Endothelial cell of hepatic sinusoid (primary cell): ENCODE data around the gene PRELID2.
"Not testable (repeated sequence)": the region's sequence is repeated elsewhere in the genome, so short reads cannot be mapped to it uniquely, and the experiment has no call there.

Experiments used
- in situ Hi-C: cut with HindIII; loops from 2 replicates; pipeline ENCODE4 v1.10.0; 2017; ENCODE audit warnings: low sequenced_read_pairs

Gene PRELID2

DNA sequence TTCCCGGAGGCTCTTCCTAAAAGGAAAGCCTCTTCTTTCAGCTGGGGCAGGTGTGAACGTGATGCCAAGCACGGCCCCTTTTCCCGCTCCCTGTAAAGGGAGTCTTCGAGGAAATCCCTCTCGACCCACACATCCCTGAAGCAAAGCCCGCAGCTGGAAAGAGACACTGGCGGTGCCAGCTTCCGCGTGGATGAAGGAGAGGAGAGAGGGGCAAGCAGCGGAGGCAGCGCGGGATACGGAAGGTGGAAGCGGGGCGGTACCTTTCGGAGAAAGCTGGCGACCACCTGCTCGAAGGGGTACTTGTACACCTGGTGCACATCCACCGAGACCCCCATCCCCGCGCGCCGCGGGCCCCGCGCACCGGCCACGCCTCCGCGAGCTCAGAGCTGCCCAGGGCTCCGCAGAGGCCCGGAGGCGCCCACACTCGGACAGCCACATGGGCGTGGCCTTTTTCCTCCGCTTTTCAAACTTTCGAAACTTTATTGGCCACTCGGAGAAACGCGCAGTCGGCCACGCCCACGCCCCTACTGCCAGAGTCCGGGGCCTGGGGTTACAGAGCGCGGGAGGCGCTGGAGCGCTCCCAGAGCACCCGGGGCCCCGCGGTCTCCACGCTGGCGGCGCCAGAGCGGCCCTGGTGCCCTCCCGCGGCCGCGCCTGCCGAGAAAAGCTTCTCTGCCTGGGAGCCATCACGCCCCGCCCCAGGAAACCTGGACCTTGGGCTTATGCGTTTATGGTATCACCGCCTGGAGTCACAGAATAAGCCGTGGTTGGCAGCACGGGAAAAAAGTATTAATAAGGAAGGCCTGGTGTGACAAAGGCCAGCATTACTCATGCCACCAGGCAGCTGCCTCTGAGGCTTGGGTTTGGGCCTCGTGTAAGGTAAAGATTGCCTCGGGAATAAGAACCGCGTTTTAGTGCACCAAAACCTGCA, at the start of gene PRELID2:
PRELID2 (minus strand) TSS at position 426 of the 931 bp plus-strand sequence; CDS start at position 335, 91 bp downstream.
- in situ Hi-C loops = no loop called here

GRCh38 chr5:145874765-145875164, 39.6 kb upstream of the PRELID2 start:
- in situ Hi-C loops = no loop called here

DNA sequence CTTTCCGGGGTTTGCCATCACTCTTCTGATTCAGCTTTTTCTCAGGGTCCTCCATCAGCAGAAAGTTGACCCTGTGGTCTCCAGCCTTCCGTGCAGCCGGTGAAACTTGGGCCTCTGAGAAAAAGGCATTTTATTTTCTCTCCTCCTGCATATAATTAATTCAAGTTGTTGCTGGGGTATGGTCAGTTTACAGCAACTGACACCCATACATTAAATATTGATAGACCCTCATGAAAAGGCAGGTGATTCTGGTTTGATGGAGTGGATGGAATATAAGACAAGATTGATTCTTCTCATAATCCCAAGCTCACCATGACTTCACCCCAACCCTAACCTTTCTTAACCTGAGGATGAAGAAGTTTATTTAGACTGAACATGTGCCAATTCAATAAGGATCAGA, 37.8 kb upstream of the PRELID2 start, which contains the start of gene GRXCR2:
GRXCR2 (minus strand) TSS at position 101 of the 400 bp plus-strand sequence; CDS start at position 55, 46 bp downstream.
- in situ Hi-C loops = no loop called here

DNA sequence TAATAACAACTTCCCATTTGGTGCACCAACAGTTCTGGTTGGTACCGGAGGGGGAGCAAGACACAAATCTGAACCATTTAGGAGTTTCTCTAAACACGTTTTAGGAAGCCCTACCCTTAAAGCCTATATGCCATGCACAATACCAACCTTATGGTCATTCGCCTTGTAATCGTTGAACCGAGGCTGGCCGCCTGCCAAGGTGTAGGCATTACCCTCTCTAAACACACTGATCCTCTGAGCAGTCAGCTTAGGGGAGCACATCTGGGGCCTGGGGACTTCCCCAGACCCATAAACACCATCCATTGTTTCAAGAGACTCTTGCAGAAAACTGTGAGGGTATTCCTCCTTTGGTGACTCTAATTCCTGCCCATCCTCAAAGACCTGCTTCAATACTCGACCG, 37.3 kb upstream of the PRELID2 start:
- in situ Hi-C loops = no loop called here

DNA sequence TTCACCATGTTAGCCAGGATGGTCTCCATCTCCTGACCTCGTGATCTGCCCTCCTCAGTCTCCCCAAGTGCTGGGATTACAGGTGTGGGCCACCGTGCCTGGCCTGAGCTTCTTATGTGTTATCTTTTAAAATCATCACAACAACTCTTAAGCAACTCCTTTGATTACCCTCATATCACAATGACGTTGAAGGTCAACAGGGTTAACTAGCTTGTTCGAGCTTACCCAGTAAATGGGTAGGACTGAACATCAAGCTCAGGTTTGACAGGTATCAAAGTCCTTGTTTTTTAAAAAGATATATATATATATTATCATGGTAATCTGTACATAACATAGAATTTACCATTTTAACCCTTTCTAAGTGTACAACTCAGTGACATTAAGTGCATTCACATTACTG, 34.6 kb upstream of the PRELID2 start:
- in situ Hi-C loops = no loop called here

- in situ Hi-C loops = no loop called here
These were observed 32.7 kb upstream of the PRELID2 start for GRCh38 chr5:145867806-145868205.

DNA sequence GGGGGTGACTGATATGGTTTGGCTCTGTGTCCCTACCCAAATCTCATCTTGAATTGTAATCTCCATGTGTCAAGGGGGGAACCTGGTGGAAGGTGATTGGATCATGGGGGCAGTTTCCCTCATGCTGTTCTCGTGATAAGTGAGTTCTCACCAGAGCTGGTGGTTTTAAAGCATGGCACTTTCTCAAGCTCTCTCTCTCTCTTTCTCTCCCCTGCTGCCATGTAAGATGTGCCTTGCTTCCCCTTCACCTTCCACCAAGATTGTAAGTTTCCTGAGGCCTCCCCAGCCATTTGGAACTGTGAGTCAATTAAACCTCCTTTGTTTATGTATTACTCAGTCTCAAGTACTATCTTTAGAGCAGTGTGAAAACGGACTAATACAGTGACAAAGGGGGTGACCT, 29.3 kb upstream of the PRELID2 start:
- in situ Hi-C loops = not testable (repeated sequence)

GRCh38 chr5:145863003-145863402, 27.9 kb upstream of the PRELID2 start:
- in situ Hi-C loops = no loop called here

DNA sequence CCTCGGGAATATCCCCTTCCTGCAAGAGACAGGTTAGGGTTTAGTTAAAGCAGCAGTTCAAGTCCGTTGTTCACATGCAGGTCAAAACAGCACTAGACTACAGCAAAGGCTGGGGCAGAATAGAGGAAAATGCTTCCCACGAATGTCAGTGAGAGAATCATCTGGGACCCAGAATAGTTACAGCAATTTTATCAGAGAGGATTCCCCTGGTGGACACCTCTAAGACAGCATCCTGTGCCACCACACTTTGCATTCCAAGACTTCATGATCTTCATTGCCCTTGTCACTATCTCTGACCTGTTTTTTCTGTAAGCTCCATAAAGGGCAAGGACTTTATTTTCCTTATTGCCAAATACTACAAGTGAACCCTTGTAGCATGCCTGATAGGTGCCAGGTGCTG, 24.8 kb upstream of the PRELID2 start:
- in situ Hi-C loops = no loop called here

DNA sequence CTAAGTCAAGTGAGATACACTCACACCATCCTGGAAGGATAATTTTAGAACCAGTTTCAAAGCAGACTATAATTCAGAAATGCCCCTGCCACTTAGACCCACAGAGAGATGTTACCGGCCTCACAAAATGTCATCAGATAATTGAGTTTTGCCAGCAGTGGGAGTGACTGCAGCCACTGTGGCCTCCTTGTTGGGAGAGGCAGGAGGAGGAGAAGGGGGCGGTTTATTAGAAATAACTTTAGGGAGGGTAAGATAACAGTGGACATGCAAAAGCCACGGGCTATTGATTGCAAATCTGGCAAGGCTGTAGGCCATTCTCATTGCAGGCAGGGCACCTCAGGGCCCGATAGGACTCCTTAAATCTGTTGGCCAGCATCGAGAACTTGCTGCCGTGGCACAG, 24.3 kb upstream of the PRELID2 start:
- in situ Hi-C loops = no loop called here

GRCh38 chr5:145858959-145859358, 23.8 kb upstream of the PRELID2 start:
- in situ Hi-C loops = no loop called here

GRCh38 chr5:145856285-145856818, 21.2 kb upstream of the PRELID2 start:
- in situ Hi-C loops = no loop called here

GRCh38 chr5:145855763-145856267, 20.7 kb upstream of the PRELID2 start:
- in situ Hi-C loops = no loop called here

- in situ Hi-C loops = loop anchor here (5.0 kb wide), 1 partner anchor 73 kb away; no protein-coding TSS in a partner anchor
These were observed 19.6 kb upstream of the PRELID2 start for GRCh38 chr5:145854651-145855258.

GRCh38 chr5:145853781-145854376, 18.7 kb upstream of the PRELID2 start:
- in situ Hi-C loops = loop anchor here (5.0 kb wide), 1 partner anchor 73 kb away; no protein-coding TSS in a partner anchor

- in situ Hi-C loops = loop anchor here (5.0 kb wide), 1 partner anchor 74 kb away; no protein-coding TSS in a partner anchor
These were observed 17.8 kb upstream of the PRELID2 start for GRCh38 chr5:145852990-145853389.

GRCh38 chr5:145848854-145849253, 13.7 kb upstream of the PRELID2 start:
- in situ Hi-C loops = no loop called here

GRCh38 chr5:145847499-145848497, 12.7 kb upstream of the PRELID2 start:
- in situ Hi-C loops = no loop called here

- in situ Hi-C loops = no loop called here
These were observed 10.9 kb upstream of the PRELID2 start for GRCh38 chr5:145846081-145846480.

- in situ Hi-C loops = no loop called here
These were observed 6.2 kb upstream of the PRELID2 start for GRCh38 chr5:145841299-145841698.
